HCEC 1CT (cell line): ENCODE results near the gene ENOX1.

Source experiments
- DNase-seq: peaks from one replicate; pipeline ENCODE4 v3.0.0-alpha.2; 2017

The ENOX1 gene

DNA sequence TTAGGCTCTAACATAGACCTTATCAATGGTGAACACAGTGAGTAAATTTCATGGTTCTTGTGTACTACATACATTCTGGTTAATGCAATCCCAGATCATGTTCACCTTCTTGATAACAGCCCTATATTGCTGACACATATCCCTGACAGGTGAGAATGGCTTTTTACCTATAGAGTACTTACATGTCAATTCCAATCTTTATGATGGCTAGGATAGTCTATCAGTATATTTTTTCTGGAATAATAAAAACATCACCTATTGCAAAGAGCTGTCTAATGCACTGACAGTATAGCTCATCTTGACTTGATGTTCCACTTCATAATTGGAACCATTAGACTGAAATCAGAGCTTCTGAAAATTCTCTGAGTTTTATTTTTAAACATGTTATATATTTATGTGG lies 199.4 kb downstream of the ENOX1 start:
- no peak for DNase-seq

DNA sequence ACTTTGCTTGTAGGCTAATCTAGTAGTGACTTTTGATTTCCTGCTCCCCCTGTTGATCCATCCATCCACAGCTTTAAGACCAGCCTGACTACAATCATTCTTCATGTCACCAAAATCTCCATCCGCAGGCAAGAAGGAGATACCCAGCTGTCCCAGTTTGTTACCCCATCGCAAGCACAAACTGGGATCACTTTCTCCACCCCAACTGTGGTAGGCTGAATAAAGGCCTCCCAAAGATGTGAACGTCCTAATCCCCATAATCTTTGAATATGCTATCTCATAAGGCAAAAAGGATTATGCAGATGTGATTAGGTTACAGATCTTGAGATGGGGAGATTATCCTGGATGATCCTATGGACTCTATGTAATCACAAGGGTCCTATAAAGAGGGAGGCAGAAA lies 202.0 kb downstream of the ENOX1 start:
- no peak for DNase-seq

DNA sequence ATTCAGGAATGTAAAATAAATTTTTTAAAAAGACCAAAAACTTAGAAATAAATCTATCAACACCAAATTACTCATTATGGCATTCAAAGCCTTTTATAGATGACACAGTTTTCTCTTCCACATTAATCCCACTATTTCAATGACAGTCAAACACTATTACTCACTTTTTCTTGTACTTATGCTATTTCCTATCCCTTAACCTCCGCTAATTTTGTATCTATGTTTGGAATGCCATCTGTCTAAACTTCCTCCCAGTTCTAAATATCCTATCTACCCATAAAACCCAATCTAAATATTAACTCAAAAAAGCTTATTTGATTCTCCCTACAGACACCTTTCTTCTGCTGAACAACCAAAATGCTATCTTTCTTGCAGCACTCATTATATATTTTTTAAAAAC lies 203.5 kb downstream of the ENOX1 start:
- DNase-seq: no peak

DNA sequence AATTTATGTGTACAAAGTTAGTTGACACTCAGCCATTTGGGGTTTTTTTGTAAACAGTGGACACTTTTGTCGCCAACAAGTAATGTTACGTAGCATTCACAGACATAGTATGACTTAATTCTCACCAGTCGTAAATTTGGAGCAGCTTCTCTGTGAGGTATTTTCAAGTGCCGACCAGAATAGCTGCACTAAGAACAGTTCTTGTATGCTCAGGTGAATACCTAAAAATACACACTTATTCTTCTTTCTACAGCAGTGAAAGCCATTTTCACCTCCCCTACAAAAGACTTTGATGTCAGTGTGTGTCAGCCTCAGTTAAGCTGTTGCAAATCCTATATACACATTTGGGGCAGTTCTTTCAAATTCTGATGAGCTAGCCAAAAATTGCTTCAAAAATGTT lies 206.5 kb downstream of the ENOX1 start:
- DNase-seq: no peak

DNA sequence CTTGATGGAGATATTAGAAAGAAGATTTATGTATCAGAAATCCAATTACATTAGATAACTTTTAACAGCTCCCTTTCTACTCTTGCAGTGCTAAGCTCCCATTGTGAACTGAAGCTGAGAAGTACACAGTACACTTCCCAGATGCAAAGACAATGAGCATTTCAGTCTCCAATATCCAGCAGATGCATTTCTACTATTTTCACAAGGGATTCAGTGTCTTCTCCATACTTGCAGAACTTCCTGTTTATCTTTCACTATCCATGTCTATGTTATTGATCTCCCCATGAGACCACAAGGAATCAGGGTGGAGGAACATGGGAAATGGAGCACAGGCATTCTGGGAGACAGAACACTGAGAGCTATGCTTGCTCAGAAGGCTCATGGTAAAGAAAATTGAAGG lies 207.5 kb downstream of the ENOX1 start:
- no peak for DNase-seq

DNA sequence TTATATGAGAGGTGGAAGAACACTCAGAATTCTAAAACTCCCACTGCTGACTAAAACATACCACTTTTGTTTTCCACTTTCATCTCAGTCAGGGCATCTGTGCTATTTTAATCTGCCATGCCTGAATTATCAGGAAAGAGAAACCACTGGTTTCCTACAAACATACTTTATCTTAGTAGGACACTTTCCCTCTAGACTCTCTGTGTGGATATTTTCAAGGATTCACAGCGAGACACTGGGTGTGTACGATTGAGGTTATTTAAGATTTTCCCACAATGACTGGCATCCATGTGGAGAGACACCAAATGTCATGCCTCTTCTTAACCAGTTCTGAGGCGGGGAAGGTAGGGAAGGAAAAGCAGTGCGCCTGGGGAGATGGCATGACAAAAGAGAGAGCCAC lies 212.2 kb downstream of the ENOX1 start:
- no peak for DNase-seq

DNA sequence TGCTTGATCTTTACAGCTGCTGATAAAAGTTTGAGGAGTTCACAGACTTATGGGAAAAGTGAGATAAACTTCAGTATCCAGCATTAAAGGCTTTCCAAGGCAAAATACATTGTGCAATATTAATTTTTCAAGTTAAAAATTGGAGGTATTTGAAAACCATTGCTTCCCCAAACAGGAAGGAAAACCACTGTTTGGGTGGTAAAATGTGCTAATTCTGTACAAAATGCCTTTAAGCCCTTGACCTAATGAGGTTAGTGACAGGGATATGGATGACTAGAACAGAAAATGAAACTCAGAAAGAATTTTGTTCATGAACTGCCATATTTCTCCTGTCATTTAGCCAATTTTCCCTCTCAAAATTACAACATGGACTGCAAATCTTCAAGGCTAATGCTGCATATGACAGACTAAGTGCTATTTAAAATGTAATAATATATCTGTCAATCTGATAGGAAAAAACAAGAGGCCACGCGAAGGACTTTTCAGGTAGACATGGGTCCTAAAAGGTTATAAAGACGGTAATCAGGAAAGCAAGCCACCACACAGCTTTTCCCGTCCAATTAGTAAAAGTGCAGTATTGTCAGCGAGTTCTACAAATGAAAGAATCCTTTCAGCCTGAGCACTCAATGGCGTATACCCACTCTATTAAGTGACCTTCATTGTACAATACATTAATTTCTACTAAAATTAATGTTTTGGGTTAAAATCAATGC lies 212.8 kb downstream of the ENOX1 start:
- DNase-seq: no peak

DNA sequence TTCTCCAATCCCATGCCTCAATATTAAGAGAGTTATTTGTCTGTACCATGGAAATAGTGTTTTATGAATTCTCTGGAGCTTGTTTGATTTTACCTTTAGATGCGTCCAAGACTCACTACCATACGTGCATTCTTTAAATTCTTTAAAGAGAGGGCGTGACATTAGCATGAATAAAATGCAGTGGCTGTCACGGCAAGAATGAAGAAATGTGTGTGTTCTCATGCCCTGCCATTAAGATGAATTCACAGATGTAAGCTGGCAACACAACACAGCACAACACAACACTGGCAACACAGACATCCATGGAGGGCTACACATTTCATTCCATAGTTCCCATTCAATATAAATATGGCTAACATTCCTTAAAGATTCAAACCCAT lies 213.4 kb downstream of the ENOX1 start:
- no peak for DNase-seq

DNA sequence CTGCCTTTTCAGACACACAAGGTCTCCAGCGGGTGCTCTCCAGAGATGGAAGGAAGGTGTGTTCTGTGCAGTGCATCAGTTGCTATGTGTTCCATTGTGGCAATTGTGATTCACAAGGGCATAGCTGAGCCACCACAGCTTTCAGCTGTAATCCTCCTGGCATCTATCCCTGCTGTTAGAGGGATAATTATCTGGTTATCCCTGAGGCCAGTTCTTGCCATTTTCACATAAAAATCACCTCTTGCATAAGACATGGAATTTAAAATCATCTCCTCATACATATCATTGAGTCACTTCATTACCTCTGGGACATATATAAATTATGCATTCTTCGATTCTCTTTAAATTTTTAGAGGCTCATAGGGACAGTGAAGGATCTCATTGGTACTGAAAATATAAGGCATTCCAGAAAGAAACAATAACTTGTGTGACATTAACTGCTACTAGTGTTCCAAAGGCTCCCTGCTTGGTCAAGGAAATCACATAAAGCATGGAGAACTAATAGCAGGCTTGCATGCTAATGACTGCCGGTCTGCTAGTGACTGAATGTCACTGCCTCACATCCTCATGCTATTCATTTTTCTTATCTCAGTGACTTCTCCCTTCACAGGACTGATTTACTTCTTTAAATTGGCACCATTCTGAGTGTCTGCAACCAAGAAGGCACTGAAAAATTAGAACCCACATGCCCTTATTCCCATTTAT lies 214.0 kb downstream of the ENOX1 start:
- peak; percentile 5 for DNase-seq

DNA sequence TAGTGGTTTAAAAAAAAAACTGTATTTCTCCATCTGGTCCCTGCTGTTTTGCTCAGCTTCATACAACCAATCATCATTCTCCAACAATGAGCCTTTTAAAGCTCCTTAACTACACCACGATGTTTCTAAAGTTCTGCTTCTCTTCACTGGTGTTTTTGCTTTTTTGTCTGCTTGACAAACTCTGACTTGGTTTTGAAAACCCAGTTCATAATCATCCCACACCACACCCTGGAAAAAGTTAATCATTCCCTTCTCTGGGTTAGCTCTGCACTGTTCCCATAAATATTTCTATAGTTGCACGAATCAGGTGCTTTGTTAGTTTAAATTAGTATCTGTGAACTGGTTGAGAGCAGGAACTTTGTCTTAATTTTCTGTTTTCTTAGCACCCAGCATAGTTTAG lies 217.1 kb downstream of the ENOX1 start:
- DNase-seq: no peak

DNA sequence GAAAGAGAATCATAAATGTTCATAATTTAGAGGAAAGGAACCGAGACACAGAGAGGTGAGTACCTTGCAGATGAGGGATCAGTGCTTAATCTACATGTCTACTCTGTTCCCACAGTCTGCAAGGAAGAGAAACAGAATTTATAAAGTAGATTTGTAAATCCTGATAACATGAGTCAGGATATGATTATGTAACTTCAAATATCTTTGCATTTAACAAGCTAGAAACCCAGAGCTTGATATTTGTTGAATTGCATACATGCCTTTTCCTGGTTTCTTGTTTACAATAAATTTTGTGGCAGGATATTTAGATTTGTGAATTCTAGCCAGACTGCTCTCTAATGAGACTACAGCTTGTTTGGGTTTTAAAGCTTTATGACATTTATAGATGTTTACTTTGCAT lies 219.2 kb downstream of the ENOX1 start:
- DNase-seq: peak; percentile 61

DNA sequence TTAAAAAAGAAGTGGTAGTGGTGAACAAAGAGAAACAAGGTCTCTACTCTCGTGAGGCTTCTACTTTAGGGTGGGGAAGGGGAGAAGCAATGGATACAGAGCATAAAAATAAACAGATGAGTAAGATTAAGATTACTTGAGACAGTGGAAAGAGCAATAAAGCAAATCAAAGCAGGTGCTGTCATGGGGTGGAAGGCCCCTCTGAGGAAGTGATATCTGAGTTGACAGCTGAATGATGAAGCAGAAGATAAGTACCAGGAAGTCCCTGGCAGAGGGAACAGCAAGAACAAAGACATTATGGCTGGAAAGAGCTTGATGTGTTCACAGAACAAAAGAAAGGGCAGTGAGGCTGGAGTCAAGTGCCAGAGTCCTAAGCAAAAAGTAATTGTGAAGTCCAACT lies 221.8 kb downstream of the ENOX1 start:
- DNase-seq: no peak

DNA sequence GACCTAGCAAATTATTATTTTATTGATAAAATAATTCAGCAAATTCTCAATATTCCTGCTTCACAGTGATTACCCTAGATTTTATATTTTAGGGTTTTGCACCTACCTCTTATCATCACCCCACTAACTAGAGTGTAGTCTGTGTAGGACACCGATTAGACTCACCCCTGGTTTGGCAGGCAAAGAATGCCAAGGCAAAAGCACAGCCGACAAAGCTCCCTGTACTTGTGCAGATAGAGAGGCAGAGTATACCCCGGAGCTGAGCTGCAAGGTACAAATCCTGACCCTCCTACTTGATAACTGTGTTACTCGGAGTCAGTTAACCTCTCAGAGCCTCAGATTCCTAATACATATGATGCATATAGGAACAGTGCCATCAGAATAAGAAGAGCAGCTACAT lies 225.7 kb downstream of the ENOX1 start:
- DNase-seq: no peak

DNA sequence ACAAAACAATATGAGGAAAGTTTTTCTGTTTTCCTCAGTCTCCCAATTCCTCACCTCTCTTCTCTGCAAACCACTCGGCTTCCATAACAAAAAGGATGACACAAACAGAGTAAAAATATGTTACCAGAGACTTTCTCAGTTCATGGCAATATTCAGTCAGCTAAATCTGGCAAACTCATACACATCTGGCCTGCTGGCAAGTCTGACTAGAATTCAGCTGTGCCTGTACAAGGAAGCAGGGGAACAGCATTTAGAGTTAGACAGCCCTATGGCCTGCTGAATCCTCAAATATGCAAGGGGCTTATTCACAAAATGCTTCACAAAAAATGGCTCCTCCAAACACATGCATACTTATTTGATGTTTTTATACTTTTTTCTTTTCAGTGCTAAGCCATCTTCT lies 227.8 kb downstream of the ENOX1 start:
- DNase-seq: no peak

DNA sequence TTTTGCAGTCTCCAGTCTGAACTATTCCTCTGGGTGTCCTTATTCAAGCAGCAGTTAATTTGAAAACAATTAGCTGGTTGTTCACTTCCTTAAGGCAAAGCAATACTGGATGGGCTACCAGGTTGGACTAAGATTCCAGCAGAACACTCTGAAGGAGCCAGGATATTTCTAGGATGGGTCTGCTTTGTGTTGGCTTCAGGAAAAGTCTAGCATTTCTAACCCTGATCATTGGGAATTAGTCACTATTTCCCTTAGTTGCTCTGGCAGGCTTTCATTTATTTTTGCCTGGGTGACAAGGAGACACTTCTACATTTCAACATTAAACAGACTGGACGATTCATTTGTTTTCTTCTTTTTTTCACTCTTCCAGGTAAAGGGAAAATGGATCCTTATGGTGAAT lies 228.4 kb downstream of the ENOX1 start:
- DNase-seq: no peak

DNA sequence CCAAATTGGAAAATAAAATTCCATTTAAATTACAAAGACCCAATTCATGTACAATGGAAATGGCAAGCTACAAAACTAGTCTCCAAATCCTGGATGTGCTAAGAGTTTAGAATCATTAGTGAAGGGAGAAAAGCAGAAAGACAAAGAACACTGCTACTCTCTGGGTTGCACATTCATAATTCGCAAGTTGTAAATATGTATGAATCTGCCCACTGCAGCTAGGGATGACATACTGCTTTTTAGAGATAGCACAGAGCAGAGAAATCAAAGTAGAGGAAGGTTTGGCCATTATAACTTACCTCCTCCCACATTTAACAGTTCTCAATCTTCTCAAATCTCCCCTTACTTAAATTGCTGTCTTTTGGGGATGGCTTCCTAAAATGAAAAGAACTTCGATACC lies 231.1 kb downstream of the ENOX1 start:
- DNase-seq: no peak

DNA sequence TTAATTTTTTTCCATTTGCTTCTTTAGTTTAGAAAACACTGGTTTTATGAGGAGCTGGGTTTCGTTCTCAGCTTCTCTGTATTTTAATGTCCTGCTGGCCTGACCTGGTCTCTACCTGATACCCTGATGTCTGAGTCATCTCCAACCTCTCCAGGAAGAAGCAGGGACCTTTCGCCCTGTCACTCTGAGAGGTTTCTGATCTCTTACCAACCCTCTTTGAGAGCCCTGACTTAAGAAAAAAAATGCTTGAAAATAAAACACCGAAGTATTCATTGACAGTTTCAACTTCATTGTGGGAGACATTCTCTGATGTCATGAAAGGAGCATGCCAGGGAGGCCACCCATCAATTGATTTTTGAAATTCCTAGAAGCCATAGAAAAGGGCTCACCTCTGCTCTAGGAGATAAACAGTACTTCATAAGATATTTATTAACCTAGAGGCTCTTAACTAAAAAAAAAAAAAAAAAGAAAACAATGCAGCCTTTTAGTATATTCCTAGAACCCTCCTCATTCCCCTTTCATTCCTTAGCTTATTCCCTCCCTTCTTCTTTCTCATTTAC lies 234.8 kb downstream of the ENOX1 start:
- DNase-seq: no peak

DNA sequence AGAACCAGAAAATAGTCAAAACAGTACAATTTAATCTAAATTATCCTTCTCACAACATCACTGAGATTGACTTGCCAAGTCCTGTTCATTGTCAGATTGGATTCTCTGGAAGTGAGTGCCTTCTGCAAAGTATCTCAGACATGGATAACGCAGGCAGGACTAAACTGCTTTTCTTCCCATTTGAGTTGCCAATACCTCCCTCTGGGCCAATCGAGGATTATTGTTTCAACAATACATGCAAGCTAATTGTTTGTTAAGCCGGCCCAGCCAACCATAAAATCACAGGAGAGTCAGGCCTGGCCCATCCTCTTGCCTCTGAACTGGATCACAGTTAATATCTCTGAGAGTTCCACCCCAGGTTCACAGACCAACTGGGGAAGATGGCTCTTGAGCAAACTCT lies 240.0 kb downstream of the ENOX1 start:
- no peak for DNase-seq

DNA sequence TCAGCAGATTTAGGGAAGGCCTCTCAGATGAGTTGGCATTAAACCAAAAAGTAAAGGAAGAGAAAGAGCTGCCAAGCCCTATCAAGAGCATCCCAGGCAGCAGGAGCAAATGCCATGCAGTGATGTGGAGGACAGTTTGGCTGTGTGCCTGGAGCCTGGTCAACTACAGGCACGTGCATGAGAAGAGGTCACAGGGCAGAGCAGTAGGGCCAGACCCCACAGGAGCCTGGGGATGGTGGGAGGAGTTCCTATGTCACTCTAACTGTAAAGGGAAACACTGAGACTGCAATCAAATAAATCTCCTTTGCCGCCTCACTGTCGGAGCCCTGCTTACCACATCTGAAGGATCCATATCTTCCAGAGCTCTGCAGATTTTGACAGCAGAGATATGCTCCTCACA lies 240.5 kb downstream of the ENOX1 start:
- no peak for DNase-seq

DNA sequence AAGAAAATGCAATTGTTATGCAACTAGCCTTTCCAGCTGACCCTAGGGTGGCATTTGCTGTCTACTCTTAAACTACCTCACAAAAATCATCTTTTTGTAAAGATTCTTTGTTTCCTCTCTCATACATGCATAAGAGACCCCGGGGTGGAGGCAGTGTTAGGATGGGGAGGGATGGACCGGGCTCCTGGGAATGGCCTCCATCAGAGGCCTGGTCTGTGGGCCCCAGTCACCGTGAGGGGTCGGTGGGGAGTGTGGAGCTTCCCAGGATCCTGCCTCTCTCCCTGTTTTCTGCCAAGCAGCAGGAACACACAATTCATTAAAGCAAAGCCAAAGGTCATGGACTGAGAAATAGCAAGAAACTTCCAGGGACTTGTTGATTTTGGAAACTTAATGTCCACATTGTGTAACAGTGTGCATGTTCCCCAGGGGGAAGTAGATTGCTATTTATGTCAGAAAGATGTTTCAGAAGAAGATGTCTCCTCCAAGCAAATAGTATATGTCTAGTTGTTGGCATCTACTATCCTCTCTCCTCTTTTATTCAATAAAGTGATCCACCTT lies 241.4 kb downstream of the ENOX1 start:
- DNase-seq: no peak

DNA sequence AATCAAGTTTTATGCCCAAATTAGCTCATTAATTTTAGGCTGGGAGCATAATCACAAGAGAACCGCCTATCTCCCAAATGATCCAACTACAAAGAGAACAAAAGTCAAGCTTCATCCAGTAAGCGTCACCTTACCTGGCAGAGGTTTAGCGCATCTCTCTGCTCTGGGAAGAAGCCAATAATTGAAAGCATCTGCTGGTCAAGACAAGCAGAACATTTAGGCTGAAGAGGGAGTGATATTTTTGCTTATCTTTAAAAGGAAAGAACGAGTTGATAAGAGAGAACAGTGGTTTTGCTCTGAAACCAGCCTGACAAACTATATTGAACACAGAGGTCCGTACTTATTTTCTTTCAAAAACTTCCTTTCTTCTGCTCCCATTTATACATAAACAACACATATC lies 242.1 kb downstream of the ENOX1 start:
- no peak for DNase-seq

DNA sequence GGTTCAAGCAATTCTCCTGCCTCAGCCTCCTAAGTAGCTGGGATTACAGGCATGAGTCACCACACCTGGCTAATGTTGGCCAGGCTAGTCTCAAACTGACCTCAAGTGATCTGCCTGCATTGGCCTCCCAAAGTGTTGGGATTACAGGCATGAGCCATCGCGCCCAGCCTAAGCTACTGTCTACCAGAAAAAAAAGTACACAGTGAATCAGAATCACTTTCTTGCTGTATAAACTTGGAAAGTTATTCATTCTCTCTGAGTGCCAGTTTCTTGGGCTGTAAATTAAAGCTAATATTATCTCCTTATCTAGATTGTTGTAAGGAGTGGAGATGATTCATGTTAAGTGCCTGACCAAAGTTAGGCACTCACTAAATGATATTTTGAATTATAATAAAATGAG lies 242.8 kb downstream of the ENOX1 start:
- DNase-seq: peak; percentile 34

DNA sequence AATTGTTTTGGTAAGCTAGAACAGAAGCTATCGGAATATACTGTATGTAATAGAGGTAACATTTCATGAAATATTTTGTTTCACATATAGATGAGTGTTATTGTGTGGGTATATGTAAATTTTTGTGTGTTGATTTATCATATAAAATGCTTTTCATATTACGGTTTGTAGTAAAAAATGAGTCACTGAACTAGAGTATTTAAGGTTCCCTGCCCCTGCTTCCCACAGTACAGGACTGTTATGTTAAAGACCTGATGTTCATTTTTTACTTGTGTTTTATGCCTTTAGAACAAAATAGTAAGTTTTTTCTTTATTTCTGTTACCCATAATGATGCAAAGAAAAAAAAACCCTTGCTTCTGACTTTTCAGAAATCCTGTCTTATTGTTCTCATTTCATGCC lies 243.4 kb downstream of the ENOX1 start:
- peak; percentile 60 for DNase-seq

DNA sequence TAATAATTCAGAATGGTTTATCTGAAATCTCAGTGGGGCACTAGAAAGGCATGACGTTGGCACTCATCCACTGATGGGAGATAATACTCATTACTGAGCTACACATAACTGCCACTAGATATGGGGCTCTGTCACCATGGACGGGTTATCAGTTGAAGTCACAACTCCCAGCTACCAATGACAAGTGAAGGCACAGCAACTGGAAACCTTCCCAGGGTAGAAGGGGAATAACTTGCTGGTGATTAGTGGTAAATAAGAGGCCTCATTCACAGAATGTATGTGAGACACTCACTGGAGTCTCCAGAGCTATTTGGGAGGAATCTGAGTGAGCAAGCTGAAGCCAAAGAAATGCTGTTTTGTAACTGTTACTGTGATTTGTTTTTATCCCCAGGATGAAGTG lies 249.6 kb downstream of the ENOX1 start:
- no peak for DNase-seq
